Fibroblast of villous mesenchyme (primary cell): ENCODE measurements around the gene LDHB. TPM values are rescaled to one million over a fixed set of nuclear protein-coding genes. Genes with fewer than 3 reads are reported as not detected.
"Not testable (repeated sequence)": the region's sequence is repeated elsewhere in the genome, so short reads cannot be mapped to it uniquely, and the experiment has no call there.

ENCODE experiments used
- DNase-seq: peaks from one replicate; pipeline ENCODE4 v3.0.0-alpha.2; 2010; ENCODE audit warnings: low read depth
- H3K4me3 ChIP-seq: 2 replicates; pipeline ENCODE4 v1.5.1; 2011; ENCODE audit warnings: low read depth, mild to moderate bottlenecking, low read length
- total RNA-seq: library from RNA; depleted of rRNA; stranded (reverse); fragments of >200 nt; gene quantifications from 2 replicates; pipeline ENCODE4 v1.2.3, GENCODE V29; 2012
- TF ChIP-seq, protein P1 (sequence below): IDR thresholded peaks from 2 replicates; pipeline ENCODE4 v1.5.1; 2012; ENCODE audit warnings: low read depth, mild to moderate bottlenecking, low read length; ENCODE audit not compliant: insufficient read depth

Gene LDHB
- total RNA-seq, 1 donor = 613 TPM

DNA sequence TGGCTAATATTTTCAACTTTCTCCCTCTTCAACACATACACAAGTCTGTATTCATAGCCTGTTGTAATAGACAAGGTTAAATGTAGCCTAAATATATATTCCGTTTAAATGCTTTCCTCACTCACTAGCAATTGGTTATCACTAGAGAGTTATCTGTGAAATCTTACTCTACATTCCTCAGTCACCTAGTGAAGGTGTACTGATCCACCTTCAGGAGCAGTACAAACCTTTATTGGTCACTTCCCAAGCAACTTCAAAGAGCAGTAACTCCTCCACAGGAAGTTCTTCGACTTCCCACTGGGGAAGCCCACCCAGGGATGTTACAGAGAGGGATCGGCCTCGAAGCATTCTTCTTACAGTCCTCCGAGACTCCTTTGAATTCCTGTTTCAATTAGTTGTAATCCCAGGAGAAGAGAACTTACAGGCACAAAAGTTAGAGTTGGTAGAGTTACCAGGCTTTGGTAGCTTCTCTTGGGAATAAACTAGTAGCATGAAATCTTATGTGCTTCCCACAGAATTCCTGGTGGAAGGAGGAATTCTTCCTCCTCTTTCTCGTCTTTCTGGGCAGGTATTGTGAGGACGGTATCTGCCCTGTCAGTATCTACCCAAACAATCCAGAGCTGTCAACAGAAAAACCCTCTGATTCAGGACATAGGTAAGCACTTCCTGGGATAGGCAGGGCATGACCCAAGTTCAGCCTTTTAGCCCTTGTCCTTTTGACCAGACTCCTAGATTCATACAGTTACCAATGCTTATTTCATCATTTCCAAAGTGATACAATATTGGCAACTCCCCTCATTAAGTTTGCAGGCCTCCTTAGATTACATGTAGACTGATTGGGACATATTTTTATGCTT lies 53.2 kb downstream of the LDHB start, which contains the start of gene GYS2:
GYS2 (minus strand) TSS at position 603 of the 857 bp plus-strand sequence; CDS start at position 348, 255 bp downstream.
- TF ChIP-seq, protein P1, sequence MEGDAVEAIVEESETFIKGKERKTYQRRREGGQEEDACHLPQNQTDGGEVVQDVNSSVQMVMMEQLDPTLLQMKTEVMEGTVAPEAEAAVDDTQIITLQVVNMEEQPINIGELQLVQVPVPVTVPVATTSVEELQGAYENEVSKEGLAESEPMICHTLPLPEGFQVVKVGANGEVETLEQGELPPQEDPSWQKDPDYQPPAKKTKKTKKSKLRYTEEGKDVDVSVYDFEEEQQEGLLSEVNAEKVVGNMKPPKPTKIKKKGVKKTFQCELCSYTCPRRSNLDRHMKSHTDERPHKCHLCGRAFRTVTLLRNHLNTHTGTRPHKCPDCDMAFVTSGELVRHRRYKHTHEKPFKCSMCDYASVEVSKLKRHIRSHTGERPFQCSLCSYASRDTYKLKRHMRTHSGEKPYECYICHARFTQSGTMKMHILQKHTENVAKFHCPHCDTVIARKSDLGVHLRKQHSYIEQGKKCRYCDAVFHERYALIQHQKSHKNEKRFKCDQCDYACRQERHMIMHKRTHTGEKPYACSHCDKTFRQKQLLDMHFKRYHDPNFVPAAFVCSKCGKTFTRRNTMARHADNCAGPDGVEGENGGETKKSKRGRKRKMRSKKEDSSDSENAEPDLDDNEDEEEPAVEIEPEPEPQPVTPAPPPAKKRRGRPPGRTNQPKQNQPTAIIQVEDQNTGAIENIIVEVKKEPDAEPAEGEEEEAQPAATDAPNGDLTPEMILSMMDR = no peak
- H3K4me3 ChIP-seq = no peak within 1 kb of the TSS
- no peak for DNase-seq

DNA sequence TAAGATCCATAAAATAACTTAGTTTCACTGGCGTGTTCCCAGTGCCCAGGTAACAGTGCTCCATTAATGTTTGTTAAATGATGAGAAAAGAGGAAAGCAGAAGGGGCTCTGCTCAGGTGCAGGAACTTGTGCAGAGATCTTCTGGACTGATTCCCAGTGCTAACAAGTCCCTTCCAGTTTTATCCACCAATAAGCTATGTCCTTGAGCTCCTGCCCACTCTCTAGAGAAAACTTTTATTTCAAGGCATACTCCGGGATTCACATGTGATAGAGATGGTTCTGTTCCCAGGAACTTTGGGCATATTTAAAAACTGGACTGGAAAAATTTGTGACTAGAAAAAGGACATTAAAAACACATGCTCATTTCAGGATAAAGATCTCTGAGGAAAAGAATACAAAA lies 54.9 kb downstream of the LDHB start:
- DNase-seq = no peak
- H3K4me3 ChIP-seq = no peak overlapping the region
- TF ChIP-seq, protein P1 = no peak

GRCh38 chr12:21600196-21600595 lies 57.4 kb downstream of the LDHB start:
- TF ChIP-seq, protein P1 = no peak
- DNase-seq = no peak
- no peak overlapping the region for H3K4me3 ChIP-seq

DNA sequence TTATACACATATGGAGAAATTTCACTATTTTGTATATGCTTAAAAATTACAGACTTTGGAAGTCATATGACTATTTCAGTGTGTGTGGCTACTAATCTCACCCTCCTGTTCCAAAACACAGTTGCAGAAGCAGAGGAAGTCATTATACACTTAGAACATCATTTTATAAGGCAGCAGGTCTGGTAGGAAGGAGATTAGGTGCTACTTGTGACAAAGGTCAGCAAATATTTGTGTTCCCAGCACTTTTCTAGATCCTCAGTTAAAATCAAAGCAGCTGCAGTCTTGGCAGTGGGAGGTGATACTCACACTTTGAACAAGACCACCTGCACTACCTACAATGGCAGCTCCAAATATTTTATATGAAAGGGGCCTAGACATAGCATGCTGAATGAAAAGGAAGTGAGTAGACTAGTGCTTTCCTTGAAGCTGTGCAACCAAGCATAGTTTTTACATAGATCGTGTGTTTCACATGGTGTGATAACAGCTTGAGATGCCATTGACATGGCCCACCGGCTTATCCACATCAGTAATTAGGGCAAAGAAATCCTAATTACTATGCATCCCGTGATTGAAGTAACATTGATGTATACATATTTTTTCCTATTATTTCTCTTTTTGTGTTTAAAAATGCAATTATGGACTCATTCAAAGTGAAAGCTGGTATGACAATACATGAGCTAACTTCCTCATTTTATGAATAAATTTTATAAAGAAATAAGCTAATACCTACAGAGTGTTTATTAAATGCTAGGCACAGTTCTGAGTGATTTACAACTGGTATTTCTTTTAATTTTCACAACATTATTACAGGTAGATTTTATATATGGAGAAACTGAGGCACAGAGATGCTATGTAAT lies 58.3 kb downstream of the LDHB start:
- no peak for DNase-seq
- TF ChIP-seq, protein P1 = no peak
- H3K4me3 ChIP-seq = no peak overlapping the region

DNA sequence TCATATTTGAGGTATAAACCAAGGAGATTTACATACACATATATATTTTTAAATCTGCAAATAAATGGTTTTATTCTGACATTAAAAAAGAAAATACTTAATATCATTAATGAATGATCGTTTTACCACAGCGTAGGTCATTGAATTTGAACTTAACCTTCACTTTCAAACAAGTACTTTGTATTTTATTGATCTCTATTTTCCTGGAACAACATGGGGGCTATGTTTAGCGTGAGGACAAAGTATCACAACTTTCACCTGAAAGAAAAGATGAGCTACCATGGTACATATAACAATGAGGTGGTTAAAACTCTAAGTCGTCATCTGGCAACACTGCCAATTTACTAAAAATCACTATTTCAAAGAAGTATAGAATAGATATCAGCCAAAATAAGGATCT lies 59.0 kb downstream of the LDHB start:
- H3K4me3 ChIP-seq = no peak overlapping the region
- DNase-seq = no peak
- TF ChIP-seq, protein P1 = no peak

- not testable (repeated sequence) for DNase-seq
Measured at GRCh38 chr12:21595356-21595755, 62.3 kb downstream of the LDHB start.

DNA sequence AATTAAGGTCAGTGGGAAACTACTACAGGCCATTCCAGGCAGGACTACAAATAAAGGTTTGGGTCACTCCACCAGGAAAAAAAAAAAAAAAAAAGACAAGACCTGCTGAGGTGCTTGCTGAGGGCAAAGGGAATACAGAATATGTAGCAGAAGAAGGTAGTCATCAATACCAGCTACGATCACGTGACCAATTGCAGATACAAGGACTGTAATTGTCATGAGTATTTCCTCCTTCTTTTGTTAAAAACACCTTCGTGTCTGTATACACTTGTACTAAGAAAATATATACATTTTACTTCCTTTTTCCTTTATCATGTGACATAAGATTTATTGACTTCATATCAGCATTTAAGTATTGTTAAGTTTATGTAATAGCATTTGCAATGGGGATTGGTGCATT lies 72.2 kb downstream of the LDHB start:
- TF ChIP-seq, protein P1 = no peak
- DNase-seq = no peak
- no peak overlapping the region for H3K4me3 ChIP-seq

More at GRCh38 chr12:21595356-21595755, 62.3 kb downstream of the LDHB start:
- not testable (repeated sequence) for H3K4me3 ChIP-seq
